Hepatocyte (in vitro differentiated cells): ENCODE data around the gene CAPG. TPM values are rescaled to one million over a fixed set of nuclear protein-coding genes. Genes with fewer than 3 reads are reported as not detected.

ENCODE experiments used
- DNase-seq: peaks from one replicate; pipeline ENCODE4 v3.0.0-alpha.2; 2016; ENCODE audit warnings: low spot score
- H2AFZ ChIP-seq: fragments of 200-600 bp; sonication (generic); 2 replicates; pipeline ENCODE4 v1.6.0; 2016; ENCODE audit warnings: antibody characterized with exemption, mild to moderate bottlenecking
- H3K27ac ChIP-seq: fragments of 200-600 bp; sonication (generic); 2 replicates; pipeline ENCODE4 v1.5.1; 2016; ENCODE audit warnings: mild to moderate bottlenecking
- H3K27me3 ChIP-seq: fragments of 200-600 bp; sonication (generic); 2 replicates; pipeline ENCODE4 v1.6.1; 2016
- H3K36me3 ChIP-seq: fragments of 200-600 bp; sonication (generic); replicated peaks from 2 replicates; pipeline ENCODE4 v1.5.1; 2016; ENCODE audit warnings: low read depth; ENCODE audit not compliant: insufficient read depth
- H3K4me1 ChIP-seq: fragments of 200-600 bp; sonication (generic); 2 replicates; pipeline ENCODE4 v1.5.1; 2016; ENCODE audit warnings: mild to moderate bottlenecking, moderate library complexity; ENCODE audit not compliant: insufficient read depth
- H3K4me2 ChIP-seq: fragments of 200-600 bp; sonication (generic); 2 replicates; pipeline ENCODE4 v1.6.0; 2016
- H3K4me3 ChIP-seq: fragments of 200-600 bp; sonication (generic); 2 replicates; pipeline ENCODE4 v1.5.1; 2016; ENCODE audit warnings: mild to moderate bottlenecking
- H3K79me2 ChIP-seq: fragments of 200-600 bp; sonication (generic); 2 replicates; pipeline ENCODE4 v1.6.0; 2017; ENCODE audit warnings: mild to moderate bottlenecking
- H3K9me2 ChIP-seq: fragments of 200-600 bp; sonication (generic); replicated peaks from 2 replicates; pipeline ENCODE4 v1.6.0; 2017; ENCODE audit warnings: mild to moderate bottlenecking; ENCODE audit not compliant: insufficient read depth
- H3K9me3 ChIP-seq: fragments of 200-600 bp; sonication (generic); 2 replicates; pipeline ENCODE4 v1.5.1; 2016; ENCODE audit warnings: low read depth, mild to moderate bottlenecking
- H4K20me1 ChIP-seq: fragments of 200-600 bp; sonication (generic); 2 replicates; pipeline ENCODE4 v1.6.0; 2016; ENCODE audit warnings: mild to moderate bottlenecking; ENCODE audit not compliant: insufficient read depth, poor library complexity, severe bottlenecking
- CTCF ChIP-seq: fragments of 200-600 bp; sonication (generic); IDR thresholded peaks from 2 replicates; pipeline ENCODE4 v1.5.1; 2016; ENCODE audit warnings: antibody characterized with exemption, mild to moderate bottlenecking; ENCODE audit not compliant: poor library complexity
- EZH2 ChIP-seq: fragments of 200-600 bp; sonication (generic); IDR thresholded peaks from 2 replicates; pipeline ENCODE4 v1.6.1; 2016; ENCODE audit warnings: antibody characterized with exemption, mild to moderate bottlenecking, borderline replicate concordance
- EZH2phosphoT487 ChIP-seq: fragments of 200-600 bp; sonication (generic); IDR thresholded peaks from one replicate; pipeline ENCODE4 v1.6.1; 2018; ENCODE audit warnings: antibody characterized with exemption, mild to moderate bottlenecking, low read depth, moderate library complexity; ENCODE audit not compliant: unreplicated experiment, severe bottlenecking
- WGBS: methylation state at CpG from one replicate; pipeline ENCODE4 v1.1.6; 2016; ENCODE audit warnings: low lambda C conversion rate; ENCODE audit errors: missing lambda C conversion rate; 5-methylcytosine and 5-hydroxymethylcytosine counted together
- polyA plus RNA-seq: library from polyadenylated mRNA; unstranded; fragments of >200 nt; fragmentation: Nextera tagmentation; extraction: Ambion mirVana; gene quantifications from 2 replicates; pipeline ENCODE4 v1.2.1, GENCODE V29; 2016
- total RNA-seq: library from RNA; depleted of rRNA; stranded (reverse); fragments of >200 nt; gene quantifications from 2 replicates; pipeline ENCODE4 v1.2.3, GENCODE V29; 2014

Gene CAPG
- total and polyA plus RNA-seq, 2 experiments from 2014 or later = 108 to 172 TPM

DNA sequence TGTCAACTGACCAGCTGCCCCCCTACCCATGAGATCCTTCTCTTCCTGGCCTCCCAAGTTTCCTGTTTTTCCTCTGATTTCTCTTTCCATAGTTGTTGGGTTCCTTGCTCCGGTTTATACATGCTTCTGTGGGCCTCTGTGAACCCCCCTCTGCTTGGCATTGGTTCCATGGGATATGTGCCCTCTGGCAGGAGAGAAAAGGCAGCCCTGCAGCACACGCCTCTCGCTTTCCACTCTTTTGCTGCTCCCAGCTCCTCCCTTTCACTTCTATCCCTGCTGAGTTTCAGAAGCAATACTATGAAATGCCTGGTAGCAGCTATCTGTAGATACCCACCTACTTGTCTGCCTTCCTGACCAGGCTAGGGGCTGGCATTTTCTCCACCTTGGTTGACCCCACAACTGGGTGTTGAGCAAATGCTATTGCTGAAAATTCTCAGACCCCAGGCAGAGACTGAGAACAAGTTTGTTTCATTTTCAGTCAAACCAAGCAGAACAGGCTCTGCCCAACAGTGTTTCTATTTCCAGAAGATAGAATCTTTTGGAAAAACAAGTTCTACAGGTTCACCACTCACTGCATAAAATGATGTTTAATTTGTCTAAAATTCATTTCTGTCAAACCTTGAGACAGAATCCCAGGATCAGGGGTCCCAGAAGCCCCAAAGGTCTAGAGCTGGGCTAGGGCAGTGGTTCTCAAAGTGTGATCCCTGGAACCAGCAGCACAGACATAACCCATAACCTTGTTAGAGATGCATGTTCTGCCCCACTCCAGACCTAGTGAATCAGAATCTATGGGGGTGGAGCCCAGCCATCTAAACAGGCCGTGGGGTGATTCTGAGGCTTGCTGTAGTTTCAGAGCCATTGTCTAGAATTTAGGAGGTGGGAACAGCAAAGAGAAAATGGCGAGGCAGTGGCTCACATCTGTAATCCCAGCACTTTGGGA is 13.4 kb downstream of the CAPG start:
- no peaks in the 10 kb centered on the region for H3K9me3 ChIP-seq
- H3K4me2 ChIP-seq = no peak overlapping the region
- H4K20me1 ChIP-seq = no peaks in the 10 kb centered on the region
- no peaks in the 10 kb centered on the region for H3K36me3 ChIP-seq
- TF ChIP-seq EZH2phosphoT487 = no peak
- TF ChIP-seq EZH2 = no peak
- no peak for TF ChIP-seq CTCF
- H3K4me3 ChIP-seq = no peak overlapping the region
- H3K27ac ChIP-seq = peak overlapping the region; percentile 27
- no peaks in the 10 kb centered on the region for H3K27me3 ChIP-seq
- no peaks in the 10 kb centered on the region for H3K9me2 ChIP-seq
- no peak overlapping the region for H2AFZ ChIP-seq
- no peaks in the 10 kb centered on the region for H3K79me2 ChIP-seq
- 86% methylated on average over 5 of the region's 5 CpGs for WGBS
- no peaks in the 10 kb centered on the region for H3K4me1 ChIP-seq
- DNase-seq = no peak

- H3K9me3 ChIP-seq = no peaks in the 10 kb centered on the region
- WGBS = 97% methylated on average over 14 of the region's 14 CpGs
- DNase-seq = no peak
- peak overlapping the region; percentile 27 for H3K27ac ChIP-seq
- no peak overlapping the region for H3K4me3 ChIP-seq
- no peaks in the 10 kb centered on the region for H3K4me1 ChIP-seq
- H2AFZ ChIP-seq = no peak overlapping the region
- H4K20me1 ChIP-seq = no peaks in the 10 kb centered on the region
- H3K79me2 ChIP-seq = no peaks in the 10 kb centered on the region
- no peaks in the 10 kb centered on the region for H3K36me3 ChIP-seq
- H3K4me2 ChIP-seq = no peak overlapping the region
- H3K27me3 ChIP-seq = no peaks in the 10 kb centered on the region
- H3K9me2 ChIP-seq = no peaks in the 10 kb centered on the region
- TF ChIP-seq CTCF (no peak), EZH2 (no peak), EZH2phosphoT487 (no peak)
Observed at GRCh38 chr2:85395912-85396475, 14.2 kb downstream of the CAPG start.

DNA sequence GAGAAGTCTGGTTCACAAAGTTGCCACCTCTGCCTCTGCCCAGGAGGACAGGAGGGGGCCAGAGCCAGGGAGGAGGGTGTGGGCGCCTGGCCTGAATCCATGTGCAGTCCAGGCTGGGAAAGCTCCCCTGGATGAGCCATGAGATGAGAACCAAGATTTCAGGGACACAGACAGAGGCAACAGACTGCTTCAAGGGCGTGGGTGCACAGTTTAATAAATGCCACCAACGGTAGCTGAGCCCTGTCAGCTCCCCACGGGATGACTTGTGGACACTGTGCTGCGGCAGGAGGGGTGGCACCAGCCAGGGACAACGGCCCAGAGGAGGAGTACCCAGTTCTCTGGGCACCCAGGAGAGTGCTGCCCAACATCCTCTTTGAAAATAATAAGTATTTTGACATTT is 15.2 kb downstream of the CAPG start:
- Histone ChIP-seq H3K27me3 (no peaks in the 10 kb centered on the region), H3K79me2 (no peaks in the 10 kb centered on the region), H3K36me3 (no peaks in the 10 kb centered on the region), H3K9me3 (no peaks in the 10 kb centered on the region), H4K20me1 (no peaks in the 10 kb centered on the region), H3K9me2 (no peaks in the 10 kb centered on the region), H3K4me1 (no peaks in the 10 kb centered on the region), H2AFZ (no peak overlapping the region), H3K4me2 (no peak overlapping the region), H3K27ac (no peak overlapping the region), H3K4me3 (no peak overlapping the region)
- WGBS = 87% methylated on average over 6 of the region's 6 CpGs
- TF ChIP-seq CTCF (no peak), EZH2phosphoT487 (no peak), EZH2 (no peak)
- DNase-seq = no peak
